AML-193 (cell line): ENCODE results near the gene MED26.

ENCODE experiments used
- DNase-seq, 2 experiments: peaks; one replicate each; lab custom pipeline; 2025; lab: John Stamatoyannopoulos, UW

MED26 gene

GRCh38 chr19:16612636-16613035, 15.4 kb downstream of the MED26 start:
- DNase-seq: peak; percentile 14 to 42

GRCh38 chr19:16611121-16611520, 16.9 kb downstream of the MED26 start:
- no peak for DNase-seq

GRCh38 chr19:16609511-16610200, 18.3 kb downstream of the MED26 start:
- no peak for DNase-seq

- peak in 1 of 2 experiments; percentile 18 for DNase-seq
These were observed 19.7 kb downstream of the MED26 start for GRCh38 chr19:16608290-16608739.

GRCh38 chr19:16607819-16608218, 20.2 kb downstream of the MED26 start:
- DNase-seq: no peak

DNA sequence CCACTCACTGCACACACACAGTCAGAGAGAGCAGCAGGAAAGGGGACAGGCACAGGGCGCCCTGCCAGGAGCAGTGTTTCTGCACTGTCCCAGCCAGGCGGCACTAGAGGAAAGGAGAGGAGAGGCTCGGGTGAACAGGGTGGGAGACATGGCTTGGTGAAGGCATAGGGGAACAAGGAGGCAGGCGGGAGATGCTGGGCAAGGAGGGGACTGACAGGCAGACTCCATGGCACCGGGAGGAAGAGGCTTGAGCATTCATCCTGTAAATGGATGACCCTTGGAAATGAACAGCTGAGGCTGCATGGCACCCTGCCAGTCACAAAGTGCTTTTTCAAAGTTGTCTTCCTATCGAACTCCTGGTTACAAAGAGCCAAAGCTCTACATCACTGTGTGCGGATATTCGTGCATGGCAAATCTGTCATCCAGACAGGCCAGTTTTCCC, 22.4 kb downstream of the MED26 start:
- DNase-seq: no peak

- no peak for DNase-seq
These were observed 22.9 kb downstream of the MED26 start for GRCh38 chr19:16605115-16605514.

GRCh38 chr19:16604615-16605014, 23.4 kb downstream of the MED26 start:
- no peak for DNase-seq

DNA sequence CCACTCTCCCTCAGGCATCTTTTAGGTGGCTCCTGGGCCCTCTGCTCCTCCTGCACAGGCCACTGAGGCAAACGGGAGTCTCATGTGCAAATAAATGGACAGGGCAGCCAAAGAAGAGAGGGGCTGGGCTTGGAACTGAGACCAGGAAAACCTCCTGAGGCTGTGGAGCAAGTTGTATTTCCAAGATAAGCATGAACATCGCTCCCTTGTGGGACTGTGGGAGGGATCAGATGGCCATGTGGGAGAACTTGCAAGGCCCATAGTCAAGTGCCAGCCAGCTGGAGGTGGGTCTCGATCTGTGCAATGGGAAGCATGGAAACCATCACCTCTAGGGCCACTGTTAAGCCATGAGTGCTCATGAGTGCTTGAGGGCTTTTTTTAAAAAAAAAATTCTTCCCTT, 24.9 kb downstream of the MED26 start:
- DNase-seq: no peak

DNA sequence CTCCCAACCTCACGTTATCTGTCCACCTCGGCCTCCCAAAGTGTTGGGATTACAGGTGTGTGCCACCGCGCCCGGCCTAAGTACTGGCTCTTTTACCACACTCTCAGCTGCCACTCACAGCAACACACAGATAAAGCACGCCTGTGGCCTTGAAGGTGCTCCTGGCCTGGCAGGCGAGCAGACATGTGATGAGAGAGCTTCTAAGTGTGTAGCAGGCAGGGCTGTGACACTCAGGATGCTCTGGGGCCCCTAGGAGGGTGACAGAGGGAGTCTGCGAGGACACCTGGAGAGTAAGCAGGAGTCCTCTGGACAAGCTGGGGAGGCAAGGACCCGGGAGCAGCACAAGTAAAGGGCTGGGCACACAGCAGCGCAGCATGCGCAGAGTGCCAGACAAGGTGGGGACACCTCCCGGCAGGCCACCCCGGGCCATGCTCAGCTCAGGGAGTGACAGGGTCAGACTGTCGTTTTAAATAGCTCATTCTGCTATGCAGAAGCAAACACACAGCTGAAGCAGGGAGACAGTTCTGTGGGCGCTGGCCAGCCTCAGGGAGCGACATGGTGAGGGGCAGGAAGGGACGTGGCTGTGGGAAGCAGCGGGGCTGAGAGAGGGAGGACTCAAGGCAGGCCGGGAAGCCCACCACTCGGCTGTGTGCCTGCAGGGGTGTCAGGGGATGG, 26.5 kb downstream of the MED26 start:
- no peak for DNase-seq

DNA sequence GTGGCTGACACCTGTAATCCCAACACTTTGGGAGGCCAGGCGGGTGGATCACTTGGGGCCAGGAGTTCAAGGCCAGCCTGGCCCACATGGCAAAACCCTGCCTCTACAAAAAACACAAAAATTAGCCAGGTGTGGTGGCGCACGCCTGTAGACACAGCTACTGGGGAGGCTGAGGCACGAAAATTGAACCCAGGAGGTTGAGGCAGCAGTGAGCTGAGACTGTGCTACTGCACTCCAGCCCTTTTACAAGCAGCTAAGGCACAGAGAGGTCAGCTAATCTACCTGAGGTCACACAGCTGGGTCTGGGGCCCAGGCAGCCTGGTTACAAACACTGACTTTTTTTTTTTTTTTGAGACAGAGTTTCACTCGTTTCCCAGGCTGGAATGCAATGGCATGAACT, 27.2 kb downstream of the MED26 start:
- DNase-seq: no peak

- no peak for DNase-seq
These were observed 28.2 kb downstream of the MED26 start for GRCh38 chr19:16599655-16600346.

- DNase-seq: no peak
These were observed 29.2 kb downstream of the MED26 start for GRCh38 chr19:16598848-16599247.

- DNase-seq: no peak
These were observed 31.6 kb downstream of the MED26 start for GRCh38 chr19:16596399-16596798.

DNA sequence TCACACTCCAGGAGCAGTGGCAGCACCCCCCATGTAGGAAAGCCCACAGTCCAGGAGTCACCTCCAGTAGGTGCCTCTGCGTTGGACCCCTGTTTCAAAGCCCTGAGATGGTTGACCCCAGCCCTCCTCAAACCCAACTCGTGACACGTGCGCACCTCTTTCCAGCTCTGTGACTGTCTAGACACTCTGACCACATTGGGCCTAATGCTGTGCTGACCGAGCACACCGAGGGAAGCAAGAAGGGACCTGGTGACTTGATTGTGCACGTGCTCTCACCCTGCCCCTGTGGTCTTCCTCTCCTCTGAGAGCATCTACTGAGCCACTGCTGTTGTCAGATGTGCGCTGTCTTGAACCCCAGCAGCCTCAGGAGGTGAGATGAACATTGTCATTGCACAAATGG, 32.9 kb downstream of the MED26 start:
- DNase-seq: no peak

DNA sequence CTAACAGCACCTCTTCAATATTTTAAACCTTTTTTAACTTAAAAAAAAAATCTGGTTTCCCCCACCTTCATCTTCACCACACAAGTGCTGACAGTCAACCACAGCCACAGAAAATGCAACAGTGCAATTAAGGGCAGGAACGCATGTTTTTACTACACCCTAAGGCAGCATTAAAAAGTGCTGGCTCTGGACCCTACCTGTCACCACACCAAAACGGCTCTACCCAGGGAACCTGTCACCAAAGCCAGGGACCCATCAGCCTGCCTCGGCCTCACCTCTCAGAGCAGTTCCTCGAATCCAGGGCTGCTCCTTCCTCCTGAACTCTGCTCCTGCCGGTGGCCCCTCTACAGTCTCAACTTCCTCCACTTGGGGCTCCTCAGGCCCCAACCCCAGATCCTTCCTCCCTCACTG, 33.3 kb downstream of the MED26 start:
- no peak for DNase-seq

DNA sequence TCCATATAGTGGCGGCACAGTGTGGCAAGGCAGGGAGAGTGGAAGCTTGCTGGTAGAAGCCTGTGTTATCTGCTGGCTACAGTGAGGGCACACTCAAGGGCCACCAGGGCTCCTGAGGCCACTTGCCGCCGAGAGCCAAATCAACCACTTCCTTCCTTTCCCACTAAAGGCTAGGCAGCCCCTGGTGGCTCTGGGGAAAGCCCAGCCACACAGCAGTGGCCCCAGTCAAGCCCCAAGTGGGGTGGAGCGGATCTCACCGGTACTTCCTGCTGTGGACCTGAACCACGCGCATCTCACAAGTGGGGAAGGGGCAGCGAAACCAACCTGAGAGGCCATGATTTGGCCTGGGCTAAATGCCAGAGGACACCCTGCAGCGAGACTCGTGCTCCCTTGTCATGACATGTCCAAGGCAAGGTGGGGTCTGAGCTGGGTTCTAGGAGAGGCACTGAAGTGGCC, 33.8 kb downstream of the MED26 start:
- peak; percentile 28 to 36 for DNase-seq

GRCh38 chr19:16593181-16593580, 34.8 kb downstream of the MED26 start:
- no peak for DNase-seq

DNA sequence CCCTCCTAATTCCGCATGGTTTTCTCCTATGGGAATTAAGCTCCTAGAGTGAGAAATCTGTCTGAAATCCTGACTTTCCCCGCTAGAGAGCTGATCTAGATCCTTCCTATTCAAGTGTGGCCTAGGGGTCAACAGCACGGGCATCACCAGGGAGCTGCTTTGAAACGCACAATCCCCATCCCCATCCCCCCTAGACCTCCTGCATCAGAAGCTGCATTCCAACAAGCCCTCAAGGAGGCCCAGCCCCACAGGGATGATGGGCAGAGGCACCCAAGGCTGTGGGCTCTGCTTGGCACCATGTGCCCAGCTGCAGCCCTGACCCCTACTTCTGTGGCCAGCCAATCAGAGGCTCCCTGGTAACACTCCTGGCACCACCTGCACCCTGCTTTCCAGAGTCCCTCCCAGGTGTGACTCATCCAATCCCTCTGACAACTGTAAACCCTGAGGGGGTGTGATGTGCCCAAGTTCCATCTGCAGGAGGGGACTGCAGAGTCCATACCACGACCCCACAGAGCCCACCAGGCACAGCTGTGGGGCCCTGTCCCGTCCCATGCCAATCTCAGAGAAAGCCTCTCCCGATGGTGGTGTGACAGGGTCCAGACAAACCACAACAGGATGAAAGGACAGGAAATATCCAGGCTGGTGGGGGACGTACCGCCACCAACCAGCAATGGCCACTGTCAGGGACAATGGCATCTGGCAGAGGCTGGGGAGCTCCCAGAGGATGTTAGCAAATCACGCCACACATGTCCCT, 36.0 kb downstream of the MED26 start:
- DNase-seq: no peak

- DNase-seq: no peak
These were observed 36.9 kb downstream of the MED26 start for GRCh38 chr19:16590876-16591802.

DNA sequence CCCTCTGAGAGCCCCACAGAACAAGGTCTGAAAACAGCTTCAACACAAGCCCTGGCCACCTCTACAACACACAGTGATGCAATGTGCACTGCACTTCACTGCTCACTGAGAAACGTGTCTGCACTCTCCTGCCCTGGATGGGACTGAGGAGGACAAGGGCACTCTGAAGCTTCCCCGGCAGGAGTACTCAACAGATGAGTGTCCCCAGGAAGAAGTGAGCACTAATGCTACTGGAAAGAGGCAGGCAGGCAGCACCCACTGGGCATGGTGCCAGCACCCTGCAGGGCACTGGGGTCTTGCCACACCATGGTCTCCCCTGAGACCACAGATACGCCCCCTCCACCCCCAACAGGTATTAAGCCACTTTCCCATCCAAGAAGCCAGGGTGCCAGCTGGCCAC, 38.1 kb downstream of the MED26 start:
- no peak for DNase-seq
